ENCODE data around the gene ELOVL7. TPM values are rescaled to one million over a fixed set of nuclear protein-coding genes. Genes with fewer than 3 reads are reported as not detected.

Gene ELOVL7
- total and polyA plus RNA-seq, 3 experiments from 2014 or later, result 0.11 to 0.18 TPM; not detected in 1

GRCh38 chr5:60843386-60843935 is 608 bp downstream of the ELOVL7 start:
- ChIA-PET POLR2A (no interaction called here), CTCF (no interaction called here)
- H3K27me3 Mint-ChIP-seq, result peaks cover 41 to 61% of the 10 kb centered on the region in 2 donors
- no peaks in the 10 kb centered on the region for H3K36me3 Mint-ChIP-seq
- H3K4me1 Mint-ChIP-seq, result peaks cover 8 to 19% (median 11%) of the 10 kb centered on the region in 3 donors
- Histone ChIP-seq H3K36me3 (ENCODE audit: insufficient read depth, low read length) (no peaks in the 10 kb centered on the region), H3K4me1 (ENCODE audit: insufficient read depth, low read length) (no peaks in the 10 kb centered on the region), H3K4me3 (ENCODE audit: low read length) (no peak overlapping the region), H3K27ac (ENCODE audit: low read depth, low read length) (no peak overlapping the region), H3K9me3 (ENCODE audit: low read length) (no peaks in the 10 kb centered on the region), H3K27me3 (ENCODE audit: insufficient read depth, low read length, poor library complexity, severe bottlenecking) (no peaks in the 10 kb centered on the region)
- peaks cover 0 to 2% (median 0%) of the 10 kb centered on the region in 5 donors for H3K9me3 Mint-ChIP-seq
- H3K27ac Mint-ChIP-seq, result no peak overlapping the region
- DNase-seq, result no peak
- H3K4me3 Mint-ChIP-seq, result peak overlapping the region; percentile 34 to 62 (median 44)

DNA sequence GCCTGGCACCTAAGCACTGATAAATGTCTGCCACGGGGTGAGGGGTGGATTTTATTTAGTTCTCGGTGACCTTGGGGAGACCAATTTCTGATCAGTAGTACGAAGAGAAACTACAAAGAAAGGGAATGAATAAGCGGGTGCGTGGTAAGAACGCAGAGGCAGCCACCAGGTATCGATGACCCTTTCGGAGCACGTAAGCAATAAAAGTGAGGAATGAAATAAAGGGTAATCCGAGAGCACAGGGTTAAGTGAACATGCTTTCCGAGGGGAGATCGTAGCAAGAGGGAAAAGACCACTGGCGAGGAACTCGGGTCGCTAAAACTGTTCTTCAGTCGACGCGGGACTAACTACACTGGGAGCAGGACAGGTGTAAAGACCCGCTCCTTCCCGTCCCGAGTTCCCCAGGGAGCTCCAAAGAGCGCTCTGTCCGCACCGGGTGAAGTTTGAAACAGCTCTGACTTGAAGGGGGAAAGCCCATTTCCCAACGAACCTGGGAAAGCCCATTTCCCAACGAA is 1.1 kb downstream of the ELOVL7 start:
- H3K9me3 ChIP-seq (ENCODE audit: low read length), result no peaks in the 10 kb centered on the region
- H3K27ac ChIP-seq (ENCODE audit: low read depth, low read length), result no peak overlapping the region
- H3K4me3 ChIP-seq (ENCODE audit: low read length), result no peak overlapping the region
- Mint-ChIP-seq H3K4me3 (peak overlapping the region; percentile 34 to 77 (median 48)), H3K36me3 (no peaks in the 10 kb centered on the region), H3K4me1 (peaks cover 8 to 19% (median 11%) of the 10 kb centered on the region in 3 donors), H3K27me3 (peaks cover 41 to 61% of the 10 kb centered on the region in 2 donors), H3K9me3 (peaks cover 0 to 2% (median 0%) of the 10 kb centered on the region in 5 donors), H3K27ac (no peak overlapping the region)
- no peak for DNase-seq
- CTCF ChIA-PET, result no interaction called here
- no peaks in the 10 kb centered on the region for H3K27me3 ChIP-seq (ENCODE audit: insufficient read depth, low read length, poor library complexity, severe bottlenecking)
- H3K4me1 ChIP-seq (ENCODE audit: insufficient read depth, low read length), result no peaks in the 10 kb centered on the region
- no peaks in the 10 kb centered on the region for H3K36me3 ChIP-seq (ENCODE audit: insufficient read depth, low read length)
- POLR2A ChIA-PET, result no interaction called here

DNA sequence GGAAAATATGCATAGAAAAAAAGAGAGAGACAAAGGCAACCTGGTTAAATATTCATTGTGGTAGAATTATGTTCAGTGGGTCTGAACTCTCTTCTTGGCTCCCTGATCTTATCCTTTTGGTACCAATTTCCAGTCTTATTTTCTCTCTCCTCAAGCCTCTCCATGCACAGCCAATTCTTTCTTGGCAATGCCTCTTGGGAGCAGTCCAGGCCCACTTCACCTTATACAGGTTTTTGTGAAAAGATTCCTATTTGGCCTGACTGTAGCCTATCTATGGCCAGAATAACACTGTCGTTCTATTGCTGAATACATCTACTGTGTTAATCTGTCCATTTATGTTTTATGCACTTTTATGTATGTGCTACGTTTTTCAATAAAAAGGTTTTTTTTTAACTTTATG is 2.7 kb downstream of the ELOVL7 start:
- peaks cover 35 to 56% of the 10 kb centered on the region in 2 donors for H3K27me3 Mint-ChIP-seq
- H3K9me3 ChIP-seq (ENCODE audit: low read length), result no peaks in the 10 kb centered on the region
- peaks cover 8 to 19% (median 11%) of the 10 kb centered on the region in 3 donors for H3K4me1 Mint-ChIP-seq
- no peaks in the 10 kb centered on the region for H3K27me3 ChIP-seq (ENCODE audit: insufficient read depth, low read length, poor library complexity, severe bottlenecking)
- no peak overlapping the region for H3K27ac ChIP-seq (ENCODE audit: low read depth, low read length)
- H3K4me1 ChIP-seq (ENCODE audit: insufficient read depth, low read length), result no peaks in the 10 kb centered on the region
- no peak overlapping the region for H3K4me3 ChIP-seq (ENCODE audit: low read length)
- H3K9me3 Mint-ChIP-seq, result peaks cover 0 to 2% (median 0%) of the 10 kb centered on the region in 5 donors
- ChIA-PET POLR2A (no interaction called here), CTCF (no interaction called here)
- no peaks in the 10 kb centered on the region for H3K36me3 Mint-ChIP-seq
- no peaks in the 10 kb centered on the region for H3K36me3 ChIP-seq (ENCODE audit: insufficient read depth, low read length)
- no peak for DNase-seq
- H3K27ac Mint-ChIP-seq, result no peak overlapping the region
- H3K4me3 Mint-ChIP-seq, result no peak overlapping the region

DNA sequence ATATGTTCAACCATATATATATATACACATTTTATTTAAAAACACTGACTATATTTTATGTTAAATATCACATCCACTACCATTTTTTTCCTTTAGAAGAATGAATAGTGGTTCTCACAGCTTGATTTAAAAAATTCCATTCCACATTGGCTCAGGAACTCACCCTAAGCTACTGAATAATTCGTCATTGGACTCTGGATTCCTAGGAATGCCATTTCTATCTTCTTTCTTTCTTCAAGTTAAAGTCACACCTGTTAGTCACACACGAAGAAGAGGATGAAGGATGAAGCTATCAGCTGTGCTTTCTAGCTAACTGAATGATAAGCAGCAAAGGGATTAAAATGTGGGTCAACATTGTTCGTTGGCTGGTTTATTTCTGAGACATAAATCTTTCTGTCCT is 7.9 kb downstream of the ELOVL7 start:
- CTCF ChIA-PET, result no interaction called here
- no peak for DNase-seq
- Mint-ChIP-seq H3K36me3 (no peaks in the 10 kb centered on the region), H3K4me1 (no peaks in the 10 kb centered on the region), H3K27me3 (peaks cover under 1 to 21% of the 10 kb centered on the region in 2 donors), H3K27ac (no peak overlapping the region), H3K9me3 (no peaks in the 10 kb centered on the region), H3K4me3 (no peak overlapping the region)
- H3K27me3 ChIP-seq (ENCODE audit: insufficient read depth, low read length, poor library complexity, severe bottlenecking), result no peaks in the 10 kb centered on the region
- no peaks in the 10 kb centered on the region for H3K4me1 ChIP-seq (ENCODE audit: insufficient read depth, low read length)
- H3K9me3 ChIP-seq (ENCODE audit: low read length), result no peaks in the 10 kb centered on the region
- POLR2A ChIA-PET, result no interaction called here
- H3K27ac ChIP-seq (ENCODE audit: low read depth, low read length), result no peak overlapping the region
- no peak overlapping the region for H3K4me3 ChIP-seq (ENCODE audit: low read length)
- no peaks in the 10 kb centered on the region for H3K36me3 ChIP-seq (ENCODE audit: insufficient read depth, low read length)

- no peak for DNase-seq
- no peaks in the 10 kb centered on the region for H3K9me3 ChIP-seq (ENCODE audit: low read length)
- H3K27me3 Mint-ChIP-seq, result peaks cover 0 to 19% of the 10 kb centered on the region in 2 donors
- no peak overlapping the region for H3K27ac ChIP-seq (ENCODE audit: low read depth, low read length)
- no peaks in the 10 kb centered on the region for H3K36me3 Mint-ChIP-seq
- H3K4me1 Mint-ChIP-seq, result no peaks in the 10 kb centered on the region
- POLR2A ChIA-PET, result no interaction called here
- H3K4me1 ChIP-seq (ENCODE audit: insufficient read depth, low read length), result no peaks in the 10 kb centered on the region
- H3K4me3 Mint-ChIP-seq, result no peak overlapping the region
- CTCF ChIA-PET, result no interaction called here
- H3K27me3 ChIP-seq (ENCODE audit: insufficient read depth, low read length, poor library complexity, severe bottlenecking), result no peaks in the 10 kb centered on the region
- H3K27ac Mint-ChIP-seq, result no peak overlapping the region
- no peaks in the 10 kb centered on the region for H3K9me3 Mint-ChIP-seq
- no peaks in the 10 kb centered on the region for H3K36me3 ChIP-seq (ENCODE audit: insufficient read depth, low read length)
- H3K4me3 ChIP-seq (ENCODE audit: low read length), result no peak overlapping the region
These were observed 8.5 kb downstream of the ELOVL7 start for GRCh38 chr5:60835554-60835953.

DNA sequence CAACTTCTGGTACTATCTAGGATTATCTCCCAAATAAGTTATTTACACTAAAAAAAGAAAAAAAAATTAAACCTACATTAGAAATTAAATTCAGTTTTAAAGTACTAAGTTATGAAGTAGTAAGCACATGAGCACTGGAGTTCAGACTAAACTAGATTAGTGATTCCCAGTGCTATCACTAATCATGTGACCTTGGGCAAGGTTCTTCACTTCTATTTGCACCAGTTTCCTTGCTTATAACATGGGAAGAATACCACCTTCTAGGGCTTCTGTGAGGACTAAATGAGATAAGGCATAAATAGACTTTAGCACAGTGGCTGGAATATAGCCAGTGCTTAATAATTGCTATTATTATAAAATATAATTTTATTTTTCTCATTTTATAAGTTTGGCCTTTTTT is 10.5 kb downstream of the ELOVL7 start:
- Histone ChIP-seq H3K27ac (ENCODE audit: low read depth, low read length) (no peak overlapping the region), H3K4me1 (ENCODE audit: insufficient read depth, low read length) (no peaks in the 10 kb centered on the region), H3K4me3 (ENCODE audit: low read length) (no peak overlapping the region), H3K27me3 (ENCODE audit: insufficient read depth, low read length, poor library complexity, severe bottlenecking) (no peaks in the 10 kb centered on the region), H3K36me3 (ENCODE audit: insufficient read depth, low read length) (no peaks in the 10 kb centered on the region), H3K9me3 (ENCODE audit: low read length) (no peaks in the 10 kb centered on the region)
- no peaks in the 10 kb centered on the region for H3K4me1 Mint-ChIP-seq
- ChIA-PET POLR2A (no interaction called here), CTCF (no interaction called here)
- H3K9me3 Mint-ChIP-seq, result no peaks in the 10 kb centered on the region
- no peak overlapping the region for H3K4me3 Mint-ChIP-seq
- no peaks in the 10 kb centered on the region for H3K36me3 Mint-ChIP-seq
- DNase-seq, result no peak
- H3K27me3 Mint-ChIP-seq, result peaks cover 0 to 7% of the 10 kb centered on the region in 2 donors
- no peak overlapping the region for H3K27ac Mint-ChIP-seq

DNA sequence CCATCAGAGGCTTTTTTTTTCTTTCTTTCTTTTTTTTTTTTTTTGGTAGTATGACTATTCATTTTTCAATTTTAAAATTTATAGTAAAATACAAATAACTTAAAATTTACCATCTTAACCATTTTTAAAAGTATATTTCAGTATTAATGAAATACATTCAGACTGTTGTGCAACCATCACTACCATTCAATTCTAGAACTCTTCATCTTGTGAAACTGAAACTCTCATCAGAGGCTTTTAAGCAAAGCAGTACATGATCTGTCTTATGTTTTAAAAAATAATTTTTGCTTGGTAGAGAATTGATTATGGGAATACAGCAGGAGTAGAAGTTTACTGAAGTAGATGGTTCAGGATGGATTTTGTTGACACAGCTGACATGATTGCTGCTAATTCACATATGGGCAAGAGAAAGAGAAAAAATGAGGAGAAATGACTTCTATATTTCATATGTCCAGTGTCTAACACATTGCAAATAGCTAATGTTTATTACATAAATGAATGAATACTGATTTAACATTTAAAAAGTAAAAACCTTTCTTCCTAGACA is 13.4 kb downstream of the ELOVL7 start:
- no peak overlapping the region for H3K4me3 ChIP-seq (ENCODE audit: low read length)

GRCh38 chr5:60829490-60830266 is 14.4 kb downstream of the ELOVL7 start:
- CTCF ChIA-PET, result no interaction called here
- H3K27ac ChIP-seq (ENCODE audit: low read depth, low read length), result no peak overlapping the region
- no peaks in the 10 kb centered on the region for H3K36me3 ChIP-seq (ENCODE audit: insufficient read depth, low read length)
- H3K9me3 ChIP-seq (ENCODE audit: low read length), result no peaks in the 10 kb centered on the region
- no peak overlapping the region for H3K4me3 ChIP-seq (ENCODE audit: low read length)
- Mint-ChIP-seq H3K4me3 (no peak overlapping the region), H3K27me3 (peaks cover 0 to 3% of the 10 kb centered on the region in 2 donors), H3K4me1 (no peaks in the 10 kb centered on the region), H3K36me3 (no peaks in the 10 kb centered on the region), H3K27ac (no peak overlapping the region), H3K9me3 (no peaks in the 10 kb centered on the region)
- DNase-seq, result no peak
- H3K4me1 ChIP-seq (ENCODE audit: insufficient read depth, low read length), result no peaks in the 10 kb centered on the region
- POLR2A ChIA-PET, result no interaction called here
- H3K27me3 ChIP-seq (ENCODE audit: insufficient read depth, low read length, poor library complexity, severe bottlenecking), result no peaks in the 10 kb centered on the region

More for the DNA sequence above, 13.4 kb downstream of the ELOVL7 start:
- POLR2A ChIA-PET, result no interaction called here
- Mint-ChIP-seq H3K9me3 (no peaks in the 10 kb centered on the region), H3K27me3 (peaks cover 0 to 5% of the 10 kb centered on the region in 2 donors), H3K4me1 (no peaks in the 10 kb centered on the region), H3K36me3 (no peaks in the 10 kb centered on the region), H3K4me3 (no peak overlapping the region), H3K27ac (no peak overlapping the region)
- no peaks in the 10 kb centered on the region for H3K36me3 ChIP-seq (ENCODE audit: insufficient read depth, low read length)
- DNase-seq, result no peak
- no peaks in the 10 kb centered on the region for H3K4me1 ChIP-seq (ENCODE audit: insufficient read depth, low read length)
- H3K9me3 ChIP-seq (ENCODE audit: low read length), result no peaks in the 10 kb centered on the region
- no peak overlapping the region for H3K27ac ChIP-seq (ENCODE audit: low read depth, low read length)
- CTCF ChIA-PET, result no interaction called here
- H3K27me3 ChIP-seq (ENCODE audit: insufficient read depth, low read length, poor library complexity, severe bottlenecking), result no peaks in the 10 kb centered on the region
